Tibial artery (tissue), 4 donors: ENCODE data around the gene GEMIN2.

Experiments
- DNase-seq, 2 donors: peaks; one replicate each; pipeline ENCODE4 v3.0.0-alpha.2; 2019
- H3K27ac ChIP-seq, 2 donors: fragments of 200-600 bp; sonication (generic) in 1 of 2; 1 replicate in 1 of 2; 2 replicates in 1 of 2; pipeline ENCODE4 v1.5.1; 2018 to 2019; ENCODE audit warnings: mild to moderate bottlenecking in 1 of 2
- H3K27me3 ChIP-seq, 2 donors: fragments of 200-600 bp; sonication (generic) in 1 of 2; one replicate each; pipeline versions ENCODE4 v1.5.1 to v1.6.0; 2016 to 2019
- H3K36me3 ChIP-seq, 3 donors: fragments of 200-600 bp; sonication (generic) in 2 of 3; one replicate each; pipeline ENCODE4 v1.5.1; 2016 to 2019; ENCODE audit warnings: mild to moderate bottlenecking in 2 of 3
- H3K4me1 ChIP-seq, 4 donors: fragments of 200-600 bp; sonication (generic) in 2 of 4; 1 replicate in 3 of 4; 2 replicates in 1 of 4; pipeline ENCODE4 v1.5.1; 2016 to 2019
- H3K4me3 ChIP-seq, 2 donors: fragments of 200-600 bp; sonication (generic) in 1 of 2; 1 replicate in 1 of 2; 2 replicates in 1 of 2; pipeline ENCODE4 v1.5.1; 2018 to 2019; ENCODE audit warnings: mild to moderate bottlenecking in 2 of 2
- H3K9me3 ChIP-seq, 3 donors: fragments of 200-600 bp; sonication (generic) in 1 of 3; one replicate each; pipeline ENCODE4 v1.5.1; 2016 to 2019
- CTCF ChIP-seq, 2 experiments: fragments of 200-600 bp in 1 of 2; fragments of 450-650 bp in 1 of 2; IDR thresholded peaks; one replicate each; pipeline ENCODE4 v1.5.1; 2017 to 2019; ENCODE audit warnings: antibody characterized with exemption in 2 of 2, mild to moderate bottlenecking in 1 of 2, moderate library complexity in 1 of 2
- intact Hi-C: fragments of 100-400 bp; cut with DNase I; formaldehyde crosslinking; loops from one replicate; pipeline ENCODE4 v1.15.0; 2023; ENCODE audit warnings: low total_unique reads

The GEMIN2 gene

GRCh38 chr14:39177168-39177545, 63.0 kb downstream of the GEMIN2 start:
- peaks cover 55 to 58% (median 56%) of the 10 kb centered on the region in 3 donors for H3K36me3 ChIP-seq
- TF ChIP-seq CTCF (IDR thresholded peaks at IDR 0.05): no peak
- no peak overlapping the region for H3K27ac ChIP-seq
- no peaks in the 10 kb centered on the region for H3K9me3 ChIP-seq
- H3K4me3 ChIP-seq: no peak overlapping the region
- H3K27me3 ChIP-seq: no peaks in the 10 kb centered on the region
- DNase-seq: no peak
- H3K4me1 ChIP-seq: peaks cover 0 to 21% (median 14%) of the 10 kb centered on the region in 4 donors
- intact Hi-C loops: no loop called here

- Histone ChIP-seq H3K4me3 (no peak overlapping the region), H3K27ac (no peak overlapping the region), H3K36me3 (peaks cover 64 to 75% (median 65%) of the 10 kb centered on the region in 3 donors), H3K4me1 (peaks cover 0 to 21% (median 14%) of the 10 kb centered on the region in 4 donors), H3K9me3 (no peaks in the 10 kb centered on the region), H3K27me3 (no peaks in the 10 kb centered on the region)
- DNase-seq: no peak
- intact Hi-C loops: no loop called here
- TF ChIP-seq CTCF (IDR thresholded peaks at IDR 0.05): no peak
Observed at GRCh38 chr14:39179042-39179441, 64.9 kb downstream of the GEMIN2 start.

- TF ChIP-seq CTCF (IDR thresholded peaks at IDR 0.05): no peak
- Histone ChIP-seq H3K4me1 (peaks cover 0 to 21% (median 14%) of the 10 kb centered on the region in 4 donors), H3K4me3 (no peak overlapping the region), H3K27me3 (no peaks in the 10 kb centered on the region), H3K9me3 (no peaks in the 10 kb centered on the region), H3K36me3 (peaks cover 64 to 83% (median 79%) of the 10 kb centered on the region in 3 donors), H3K27ac (no peak overlapping the region)
- DNase-seq: no peak
- intact Hi-C loops: no loop called here
Observed at GRCh38 chr14:39180553-39180952, 66.4 kb downstream of the GEMIN2 start.

GRCh38 chr14:39181026-39181692, 67.0 kb downstream of the GEMIN2 start:
- DNase-seq: no peak
- peaks cover 0 to 15% (median 12%) of the 10 kb centered on the region in 4 donors for H3K4me1 ChIP-seq
- H3K36me3 ChIP-seq: peaks cover 64 to 83% (median 79%) of the 10 kb centered on the region in 3 donors
- H3K27ac ChIP-seq: no peak overlapping the region
- no peaks in the 10 kb centered on the region for H3K27me3 ChIP-seq
- H3K4me3 ChIP-seq: no peak overlapping the region
- intact Hi-C loops: no loop called here
- no peak for TF ChIP-seq CTCF (IDR thresholded peaks at IDR 0.05)
- H3K9me3 ChIP-seq: no peaks in the 10 kb centered on the region

GRCh38 chr14:39181693-39182047, 67.5 kb downstream of the GEMIN2 start:
- no peak overlapping the region for H3K27ac ChIP-seq
- no peak for DNase-seq
- no peaks in the 10 kb centered on the region for H3K27me3 ChIP-seq
- intact Hi-C loops: no loop called here
- H3K4me3 ChIP-seq: no peak overlapping the region
- no peak for TF ChIP-seq CTCF (IDR thresholded peaks at IDR 0.05)
- peaks cover 0 to 10% (median 7%) of the 10 kb centered on the region in 4 donors for H3K4me1 ChIP-seq
- H3K36me3 ChIP-seq: peaks cover 59 to 80% (median 77%) of the 10 kb centered on the region in 3 donors
- no peaks in the 10 kb centered on the region for H3K9me3 ChIP-seq
